Ectodermal cell (in vitro differentiated cells): ENCODE results near the gene CACNB4.

Experiments used
- H3K27ac ChIP-seq: 2 replicates; pipeline ENCODE4 v1.7.0; 2013; ENCODE audit warnings: mild to moderate bottlenecking, low read depth, low read length; ENCODE audit not compliant: insufficient read depth, poor library complexity, severe bottlenecking
- H3K27me3 ChIP-seq: 2 replicates; pipeline ENCODE4 v1.7.0; 2013; ENCODE audit warnings: mild to moderate bottlenecking, low read length; ENCODE audit not compliant: insufficient read depth, control insufficient read depth, poor library complexity, severe bottlenecking
- H3K36me3 ChIP-seq: one replicate; pipeline ENCODE4 v1.7.0; 2013; ENCODE audit warnings: low read length; ENCODE audit not compliant: control insufficient read depth, insufficient read depth
- H3K4me1 ChIP-seq: one replicate; pipeline ENCODE4 v1.7.0; 2013; ENCODE audit warnings: low read length; ENCODE audit not compliant: control insufficient read depth, insufficient read depth
- H3K4me3 ChIP-seq: 2 replicates; pipeline ENCODE4 v1.7.0; 2013; ENCODE audit warnings: low read depth, low read length, control low read depth; ENCODE audit not compliant: insufficient read depth
- H3K9me3 ChIP-seq: 2 replicates; pipeline ENCODE4 v1.7.0; 2013; ENCODE audit warnings: mild to moderate bottlenecking, low read length, moderate library complexity; ENCODE audit not compliant: control insufficient read depth
- WGBS, 2 experiments: methylation state at CpG; one replicate each; pipeline ENCODE4 v1.1.7; 2013; ENCODE audit warnings: missing lambda C conversion rate in 2 of 2; 5-methylcytosine and 5-hydroxymethylcytosine counted together

The CACNB4 gene

GRCh38 chr2:151833984-151834383 is 264.9 kb downstream of the CACNB4 start:
- Histone ChIP-seq H3K36me3 (no peaks in the 10 kb centered on the region), H3K9me3 (no peaks in the 10 kb centered on the region), H3K27ac (no peak overlapping the region), H3K4me3 (no peak overlapping the region), H3K4me1 (no peaks in the 10 kb centered on the region), H3K27me3 (no peaks in the 10 kb centered on the region)
- 93 to 94% methylated on average over 2 to 3 of the region's 3 CpGs for WGBS, 2 experiments

- 90 to 94% methylated on average over 2 of the region's 2 CpGs for WGBS, 2 experiments
- Histone ChIP-seq H3K27me3 (no peaks in the 10 kb centered on the region), H3K9me3 (no peaks in the 10 kb centered on the region), H3K27ac (no peak overlapping the region), H3K4me1 (peaks cover 11% of the 10 kb centered on the region), H3K4me3 (no peak overlapping the region), H3K36me3 (no peaks in the 10 kb centered on the region)
Measured at GRCh38 chr2:151830961-151831360, 267.9 kb downstream of the CACNB4 start.

- WGBS, 2 experiments: 90 to 91% methylated on average over 4 to 5 of the region's 5 CpGs
- Histone ChIP-seq H3K27me3 (no peaks in the 10 kb centered on the region), H3K4me3 (peak overlapping the region; percentile 82), H3K36me3 (no peaks in the 10 kb centered on the region), H3K27ac (no peak overlapping the region), H3K4me1 (peaks cover 24% of the 10 kb centered on the region), H3K9me3 (no peaks in the 10 kb centered on the region)
Measured at GRCh38 chr2:151828890-151829324, 269.9 kb downstream of the CACNB4 start.

- Histone ChIP-seq H3K27ac (no peak within 1 kb of the TSS), H3K4me1 (peaks cover 30% of the 10 kb centered on the region), H3K4me3 (peak within 1 kb of the TSS; percentile 82), H3K27me3 (no peaks in the 10 kb centered on the region), H3K36me3 (no peaks in the 10 kb centered on the region), H3K9me3 (no peaks in the 10 kb centered on the region)
- 0 to 1% methylated on average over 64 of the region's 64 CpGs for WGBS, 2 experiments
Measured at GRCh38 chr2:151828143-151828889, 270.5 kb downstream of the CACNB4 start, which contains the start of gene ARL5A. Gene ARL5A (minus strand): TSS chr2:151828421. CDS start chr2:151828176, 245 bp downstream.

- H3K4me1 ChIP-seq: peaks cover 30% of the 10 kb centered on the region
- H3K36me3 ChIP-seq: no peaks in the 10 kb centered on the region
- 0 to 1% methylated on average over 38 of the region's 38 CpGs for WGBS, 2 experiments
- no peaks in the 10 kb centered on the region for H3K27me3 ChIP-seq
- peak overlapping the region; percentile 82 for H3K4me3 ChIP-seq
- no peaks in the 10 kb centered on the region for H3K9me3 ChIP-seq
- no peak overlapping the region for H3K27ac ChIP-seq
Measured at GRCh38 chr2:151827564-151828142, 271.2 kb downstream of the CACNB4 start.

GRCh38 chr2:151826737-151827157 is 272.1 kb downstream of the CACNB4 start:
- no peaks in the 10 kb centered on the region for H3K36me3 ChIP-seq
- WGBS, 2 experiments: 69 to 73% methylated on average over 5 to 6 of the region's 6 CpGs
- H3K9me3 ChIP-seq: no peaks in the 10 kb centered on the region
- peak overlapping the region; percentile 82 for H3K4me3 ChIP-seq
- H3K27ac ChIP-seq: no peak overlapping the region
- peaks cover 30% of the 10 kb centered on the region for H3K4me1 ChIP-seq
- H3K27me3 ChIP-seq: no peaks in the 10 kb centered on the region

GRCh38 chr2:151824886-151825285 is 274.0 kb downstream of the CACNB4 start:
- Histone ChIP-seq H3K27ac (no peak overlapping the region), H3K9me3 (no peaks in the 10 kb centered on the region), H3K4me3 (no peak overlapping the region), H3K36me3 (no peaks in the 10 kb centered on the region), H3K27me3 (no peaks in the 10 kb centered on the region), H3K4me1 (peaks cover 30% of the 10 kb centered on the region)
- 42 to 55% methylated on average over 1 to 2 of the region's 2 CpGs for WGBS, 2 experiments

GRCh38 chr2:151823651-151824050 is 275.2 kb downstream of the CACNB4 start:
- Histone ChIP-seq H3K27me3 (no peaks in the 10 kb centered on the region), H3K4me3 (no peak overlapping the region), H3K4me1 (peaks cover 30% of the 10 kb centered on the region), H3K9me3 (no peaks in the 10 kb centered on the region), H3K36me3 (no peaks in the 10 kb centered on the region), H3K27ac (no peak overlapping the region)
- WGBS, 2 experiments: 61 to 65% methylated on average over 6 of the region's 6 CpGs

GRCh38 chr2:151819920-151820319 is 278.9 kb downstream of the CACNB4 start:
- no peak overlapping the region for H3K27ac ChIP-seq
- H3K9me3 ChIP-seq: no peaks in the 10 kb centered on the region
- peaks cover 9% of the 10 kb centered on the region for H3K4me1 ChIP-seq
- H3K4me3 ChIP-seq: no peak overlapping the region
- no peaks in the 10 kb centered on the region for H3K36me3 ChIP-seq
- H3K27me3 ChIP-seq: no peaks in the 10 kb centered on the region
- WGBS, 2 experiments: 90 to 91% methylated on average over 2 of the region's 2 CpGs

- Histone ChIP-seq H3K27me3 (no peaks in the 10 kb centered on the region), H3K4me1 (no peaks in the 10 kb centered on the region), H3K4me3 (no peak overlapping the region), H3K36me3 (peaks cover 7% of the 10 kb centered on the region), H3K27ac (no peak overlapping the region), H3K9me3 (no peaks in the 10 kb centered on the region)
- WGBS, 2 experiments: 95 to 99% methylated on average over 3 of the region's 3 CpGs
Measured at GRCh38 chr2:151817929-151818328, 280.9 kb downstream of the CACNB4 start.
